Measurements from ENCODE around the gene CASZ1.

CASZ1 gene

GRCh38 chr1:10754568-10755329 is 41.7 kb downstream of the CASZ1 start:
- no peak overlapping the region for H3K4me3 ChIP-seq (ENCODE audit: low read depth, low read length)
- no peak overlapping the region for H3K27ac ChIP-seq
- peaks cover 4% of the 10 kb centered on the region for H3K27me3 ChIP-seq (replicated peaks)
- in situ Hi-C loops (cut with HindIII; ENCODE audit: low pct_ligation_motif_present, low sequenced_read_pairs) = no loop called here
- DNase-seq = no peak
- no peak for TF ChIP-seq CTCF (IDR thresholded peaks at IDR 0.05; ENCODE audit: low read depth, low read length, missing control alignments)
- no peaks in the 10 kb centered on the region for H3K36me3 ChIP-seq (replicated peaks)

- in situ Hi-C loops (cut with HindIII; ENCODE audit: low pct_ligation_motif_present, low sequenced_read_pairs) = no loop called here
- peaks cover 4% of the 10 kb centered on the region for H3K27me3 ChIP-seq (replicated peaks)
- H3K36me3 ChIP-seq (replicated peaks) = no peaks in the 10 kb centered on the region
- no peak for DNase-seq
- no peak for TF ChIP-seq CTCF (IDR thresholded peaks at IDR 0.05; ENCODE audit: low read depth, low read length, missing control alignments)
- no peak overlapping the region for H3K27ac ChIP-seq
- H3K4me3 ChIP-seq (ENCODE audit: low read depth, low read length) = no peak overlapping the region
Observed at GRCh38 chr1:10753299-10753698, 43.1 kb downstream of the CASZ1 start.

- H3K4me3 ChIP-seq (ENCODE audit: low read depth, low read length) = no peak overlapping the region
- H3K27me3 ChIP-seq (replicated peaks) = peaks cover 4% of the 10 kb centered on the region
- TF ChIP-seq CTCF (IDR thresholded peaks at IDR 0.05; ENCODE audit: low read depth, low read length, missing control alignments) = no peak
- H3K27ac ChIP-seq = no peak overlapping the region
- in situ Hi-C loops (cut with HindIII; ENCODE audit: low pct_ligation_motif_present, low sequenced_read_pairs) = no loop called here
- no peak for DNase-seq
- H3K36me3 ChIP-seq (replicated peaks) = no peaks in the 10 kb centered on the region
Observed at GRCh38 chr1:10751561-10752085, 44.8 kb downstream of the CASZ1 start.

- in situ Hi-C loops (cut with HindIII; ENCODE audit: low pct_ligation_motif_present, low sequenced_read_pairs) = no loop called here
- no peak for DNase-seq
- no peak for TF ChIP-seq CTCF (IDR thresholded peaks at IDR 0.05; ENCODE audit: low read depth, low read length, missing control alignments)
- Histone ChIP-seq H3K4me3 (ENCODE audit: low read depth, low read length) (no peak overlapping the region), H3K27ac (no peak overlapping the region), H3K36me3 (replicated peaks) (no peaks in the 10 kb centered on the region), H3K27me3 (replicated peaks) (peaks cover 5% of the 10 kb centered on the region)
Observed at GRCh38 chr1:10751160-10751559, 45.3 kb downstream of the CASZ1 start.

- no peak for TF ChIP-seq CTCF (IDR thresholded peaks at IDR 0.05; ENCODE audit: low read depth, low read length, missing control alignments)
- Histone ChIP-seq H3K27ac (no peak overlapping the region), H3K36me3 (replicated peaks) (no peaks in the 10 kb centered on the region), H3K27me3 (replicated peaks) (peaks cover 5% of the 10 kb centered on the region), H3K4me3 (ENCODE audit: low read depth, low read length) (no peak overlapping the region)
- DNase-seq = no peak
- in situ Hi-C loops (cut with HindIII; ENCODE audit: low pct_ligation_motif_present, low sequenced_read_pairs) = no loop called here
Observed at GRCh38 chr1:10745886-10746455, 50.5 kb downstream of the CASZ1 start.
